GM23248 (cell line): Measurements from ENCODE around the gene ACCS.

Source experiments
- EZH2 ChIP-seq: fragments of 200-600 bp; sonication (generic); IDR thresholded peaks from 2 replicates; pipeline ENCODE4 v1.6.1; 2018; ENCODE audit warnings: antibody characterized with exemption, mild to moderate bottlenecking; ENCODE audit not compliant: insufficient read depth, poor library complexity, severe bottlenecking
- EZH2phosphoT487 ChIP-seq: fragments of 200-600 bp; sonication (generic); IDR thresholded peaks from 2 replicates; pipeline ENCODE4 v1.6.1; 2018; ENCODE audit warnings: antibody characterized with exemption, moderate library complexity, mild to moderate bottlenecking, low read depth; ENCODE audit not compliant: insufficient read depth

DNA sequence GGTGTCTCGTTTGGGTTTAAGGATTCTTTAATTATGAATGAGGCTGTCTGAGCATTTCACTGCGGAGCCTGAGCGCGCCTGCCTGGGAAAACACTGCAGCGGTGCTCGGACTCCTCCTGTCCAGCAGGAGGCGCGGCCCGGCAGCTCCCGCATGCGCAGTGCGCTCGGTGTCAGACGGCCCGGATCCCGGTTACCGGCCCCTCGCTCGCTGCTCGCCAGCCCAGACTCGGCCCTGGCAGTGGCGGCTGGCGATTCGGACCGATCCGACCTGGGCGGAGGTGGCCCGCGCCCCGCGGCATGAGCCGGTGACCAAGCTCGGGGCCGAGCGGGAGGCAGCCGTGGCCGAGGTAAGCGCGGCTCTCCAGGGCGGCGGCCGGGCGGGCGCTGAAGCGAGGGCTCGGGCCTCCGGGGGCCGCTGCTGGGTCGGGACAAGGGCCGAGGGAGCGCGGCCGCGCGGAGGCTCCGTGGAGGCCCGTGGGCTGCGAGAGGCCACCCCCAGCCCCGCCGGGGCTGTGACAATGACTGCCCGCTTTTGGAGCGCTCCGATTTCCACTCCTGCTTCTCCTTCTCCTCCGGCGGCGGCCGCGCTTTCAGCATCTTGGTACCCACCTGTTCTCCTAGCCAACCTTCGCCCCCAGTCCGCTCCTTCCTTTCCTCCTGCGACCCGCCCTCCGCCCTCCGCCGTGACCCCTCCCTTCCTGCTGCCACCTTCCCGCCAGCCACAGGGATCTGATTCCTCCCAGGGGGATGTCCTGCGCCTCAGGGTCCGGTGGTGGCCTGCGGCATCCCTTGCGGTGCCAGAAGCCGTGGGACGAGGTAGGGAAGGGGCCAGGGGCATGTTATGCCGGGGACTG lies 29.7 kb downstream of the ACCS start, which contains the start of gene EXT2:
- TF ChIP-seq EZH2 (no peak), EZH2phosphoT487 (no peak)
